ENCODE results near the gene ADRB2. TPM values are rescaled to one million over a fixed set of nuclear protein-coding genes. Genes with fewer than 3 reads are reported as not detected.

Gene ADRB2
- total and polyA plus RNA-seq, 12 donors: 0.18 to 2.2 (median 0.87) TPM

- Histone ChIP-seq H3K4me3 (peak overlapping the region in 1 of 4 donors; percentile 8), H3K36me3 (replicated peaks in 1 of 2) (no peaks in the 10 kb centered on the region), H3K27ac (no peak overlapping the region), H3K4me1 (replicated peaks in 1 of 2) (no peaks in the 10 kb centered on the region), H3K27me3 (no peaks in the 10 kb centered on the region), H3K9me3 (replicated peaks in 1 of 3) (no peaks in the 10 kb centered on the region)
- DNase-seq: no peak
- no peak for TF ChIP-seq CTCF (IDR thresholded peaks at IDR 0.05)
- TF ChIP-seq POLR2A (IDR thresholded peaks at IDR 0.05): no peak
- WGBS, 4 donors: 58 to 69% (median 64%) methylated on average over 2 of the region's 2 CpGs
- intact Hi-C loops (cut with DNase I): no loop called here
Measured at GRCh38 chr5:148830211-148830610, 3.8 kb downstream of the ADRB2 start.

GRCh38 chr5:148831590-148832565, 5.5 kb downstream of the ADRB2 start:
- 68 to 77% (median 76%) methylated on average over 8 of the region's 8 CpGs for WGBS, 4 donors
- no peaks in the 10 kb centered on the region for H3K9me3 ChIP-seq (replicated peaks in 1 of 3)
- peak in 6 of 7 donors; percentile 20 to 49 (median 24) for DNase-seq
- H3K27ac ChIP-seq: peak overlapping the region in 1 of 5 donors; percentile 58
- no peak for TF ChIP-seq POLR2A (IDR thresholded peaks at IDR 0.05)
- TF ChIP-seq CTCF (IDR thresholded peaks at IDR 0.05): no peak
- no peak overlapping the region for H3K4me3 ChIP-seq
- H3K27me3 ChIP-seq: no peaks in the 10 kb centered on the region
- H3K36me3 ChIP-seq (replicated peaks in 1 of 2): no peaks in the 10 kb centered on the region
- no peaks in the 10 kb centered on the region for H3K4me1 ChIP-seq (replicated peaks in 1 of 2)
- intact Hi-C loops (cut with DNase I): no loop called here

GRCh38 chr5:148833122-148833521, 6.7 kb downstream of the ADRB2 start:
- Histone ChIP-seq H3K4me3 (no peak overlapping the region), H3K36me3 (replicated peaks in 1 of 2) (no peaks in the 10 kb centered on the region), H3K27ac (no peak overlapping the region), H3K27me3 (no peaks in the 10 kb centered on the region), H3K9me3 (replicated peaks in 1 of 3) (no peaks in the 10 kb centered on the region), H3K4me1 (replicated peaks in 1 of 2) (no peaks in the 10 kb centered on the region)
- no peak for DNase-seq
- TF ChIP-seq POLR2A (IDR thresholded peaks at IDR 0.05) (no peak), CTCF (IDR thresholded peaks at IDR 0.05) (no peak)
- intact Hi-C loops (cut with DNase I): no loop called here
- WGBS, 4 donors: 44 to 69% (median 56%) methylated on average over 2 of the region's 2 CpGs

GRCh38 chr5:148833925-148834324, 7.5 kb downstream of the ADRB2 start:
- no peaks in the 10 kb centered on the region for H3K27me3 ChIP-seq
- H3K9me3 ChIP-seq (replicated peaks in 1 of 3): no peaks in the 10 kb centered on the region
- no peak for DNase-seq
- intact Hi-C loops (cut with DNase I): no loop called here
- 74 to 87% (median 85%) methylated on average over 2 of the region's 2 CpGs for WGBS, 4 donors
- H3K4me3 ChIP-seq: no peak overlapping the region
- no peaks in the 10 kb centered on the region for H3K4me1 ChIP-seq (replicated peaks in 1 of 2)
- TF ChIP-seq POLR2A (IDR thresholded peaks at IDR 0.05): no peak
- TF ChIP-seq CTCF (IDR thresholded peaks at IDR 0.05): no peak
- H3K27ac ChIP-seq: no peak overlapping the region
- no peaks in the 10 kb centered on the region for H3K36me3 ChIP-seq (replicated peaks in 1 of 2)
